GM18505 (cell line): Measurements from ENCODE around the gene TPH2.
A peak's percentile ranks its signal among the peaks of the same experiment; 100 is the strongest.

Experiments
- ATAC-seq: cut with Tn5 transposase; IDR thresholded peaks from one replicate; pipeline ENCODE4 v1.9.1; 2021; ENCODE audit not compliant: unreplicated experiment
- POLR2A ChIP-seq: IDR thresholded peaks from 4 replicates; pipeline ENCODE4 v1.6.1; 2011; ENCODE audit warnings: borderline replicate concordance; ENCODE audit not compliant: insufficient read depth, insufficient read length; ENCODE audit errors: extremely low read depth

The TPH2 gene

DNA sequence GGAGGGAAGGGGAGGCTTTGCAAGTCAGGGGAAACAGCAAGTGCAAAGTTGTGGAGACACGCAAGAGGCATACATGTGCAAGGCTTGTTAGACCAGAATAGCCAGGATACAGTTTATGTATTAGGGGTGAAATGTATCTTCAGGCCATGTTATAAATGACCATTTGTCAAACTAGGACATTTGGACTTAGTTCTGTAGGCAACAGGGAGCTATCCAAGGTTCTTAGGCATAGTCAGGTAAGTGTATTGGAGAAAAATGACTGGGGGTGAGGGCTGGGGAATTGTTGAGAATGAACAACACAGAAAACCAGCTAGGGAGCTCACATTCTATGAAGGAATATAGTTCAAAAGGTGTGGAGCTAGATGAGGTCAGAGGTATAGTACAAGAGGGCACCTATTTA, 42.5 kb downstream of the TPH2 start:
- no peak for TF ChIP-seq POLR2A
- no peak for ATAC-seq

DNA sequence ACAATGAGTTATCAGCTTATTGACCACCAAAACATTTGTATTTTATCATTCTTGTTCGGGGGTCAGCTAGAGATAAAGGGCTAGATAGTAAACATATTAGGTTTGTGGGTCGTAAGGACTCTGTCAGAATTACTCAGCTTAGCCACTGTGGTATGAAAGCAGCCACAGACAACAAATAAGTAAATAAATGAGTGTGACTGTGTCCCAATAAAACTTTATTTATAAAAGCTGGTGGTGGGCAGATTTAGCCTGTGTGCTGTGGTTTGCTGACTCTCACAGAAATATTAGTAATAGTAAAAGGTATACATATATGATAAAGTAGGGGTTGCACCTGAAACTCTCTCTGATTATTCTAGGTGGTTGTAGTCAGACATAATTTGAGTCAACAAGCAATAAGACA, 56.1 kb downstream of the TPH2 start:
- ATAC-seq = no peak
- no peak for TF ChIP-seq POLR2A

DNA sequence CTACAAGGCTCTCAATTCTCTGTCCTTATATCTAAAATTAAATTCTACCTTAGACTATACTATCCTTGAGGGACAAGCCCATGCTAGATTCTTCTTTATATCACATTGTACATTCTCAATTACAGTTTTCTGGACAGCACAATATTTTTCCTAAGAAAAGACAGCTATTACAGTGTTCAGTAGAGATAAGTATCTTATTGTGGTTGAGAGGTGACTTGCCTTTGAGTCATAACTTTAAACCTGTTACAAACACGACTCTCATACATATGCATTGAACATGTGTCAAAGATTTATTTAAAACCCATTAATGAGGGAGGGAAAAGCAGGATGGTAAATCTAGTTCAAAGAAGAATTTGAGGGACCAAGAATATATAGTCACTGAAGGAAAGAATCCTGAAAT, 61.1 kb downstream of the TPH2 start:
- no peak for ATAC-seq
- no peak for TF ChIP-seq POLR2A

DNA sequence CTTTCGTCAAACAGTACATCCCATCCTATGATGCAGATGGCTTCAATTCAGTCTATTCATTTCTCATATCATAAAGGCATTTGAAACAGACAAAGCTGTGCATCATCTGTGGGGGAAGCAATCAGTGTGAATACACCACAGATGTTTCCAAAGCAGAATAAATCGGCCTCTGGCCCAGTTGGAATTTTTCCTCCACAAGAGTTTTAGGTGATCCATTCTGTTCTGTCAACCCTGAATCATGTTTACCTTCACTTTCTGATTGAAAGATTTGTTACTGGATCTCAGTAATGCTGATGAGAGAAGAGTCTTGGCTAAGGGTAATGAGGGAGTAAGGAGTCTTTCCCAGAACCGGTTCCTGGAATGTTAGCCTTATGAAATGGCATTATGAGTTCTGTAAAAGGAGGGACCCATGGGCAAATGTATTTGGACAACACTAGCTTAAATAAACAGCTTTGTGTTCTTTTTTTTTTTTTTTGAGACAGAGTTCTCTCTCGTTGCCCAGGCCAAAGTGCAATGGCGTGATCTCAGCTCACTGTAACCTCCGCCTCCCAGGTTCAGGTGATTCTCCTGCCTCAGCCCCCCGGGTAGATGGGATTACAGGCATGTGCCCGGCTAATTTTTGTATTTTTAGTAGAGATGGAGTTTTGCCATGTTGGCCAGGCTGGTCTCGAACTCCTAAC, 62.5 kb downstream of the TPH2 start:
- TF ChIP-seq POLR2A = no peak
- no peak for ATAC-seq

DNA sequence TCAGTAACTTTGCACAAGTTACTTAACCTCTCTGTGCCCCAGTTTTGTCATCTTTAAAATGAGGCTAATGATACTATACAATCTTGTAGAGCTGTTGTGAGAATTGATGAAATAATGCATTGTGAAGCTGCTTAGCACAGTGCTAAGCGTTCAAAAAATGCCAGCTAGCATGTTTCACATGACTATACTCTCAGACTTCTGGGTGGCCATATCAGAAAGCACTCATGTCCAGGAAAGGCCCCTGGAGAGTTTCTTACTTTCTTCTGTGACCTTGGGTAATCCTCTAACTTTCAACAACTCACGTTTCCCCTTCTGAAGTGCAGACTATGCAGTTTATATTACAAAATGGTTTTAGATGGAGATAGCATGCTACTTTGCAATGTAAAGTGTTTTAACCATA, 68.1 kb downstream of the TPH2 start:
- no peak for TF ChIP-seq POLR2A
- ATAC-seq = no peak

DNA sequence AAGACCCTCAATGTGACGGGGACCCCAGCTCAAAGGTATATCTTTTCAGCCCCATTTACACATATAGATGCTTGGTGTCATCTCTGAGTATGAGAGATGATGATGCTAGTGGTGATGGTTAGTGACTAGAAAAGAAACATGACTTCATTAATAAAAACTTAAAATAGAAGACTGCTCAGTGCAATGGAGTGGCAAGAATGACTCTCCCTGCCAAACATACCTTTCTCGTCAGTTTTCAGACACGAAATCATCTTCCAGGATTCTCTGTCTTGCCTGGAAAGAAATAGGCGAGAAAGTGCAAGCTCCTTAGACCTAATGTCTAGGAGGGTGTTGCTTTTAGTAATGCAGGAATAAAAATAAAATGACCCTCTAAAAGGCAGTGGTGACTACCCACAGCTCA, 71.7 kb downstream of the TPH2 start:
- no peak for TF ChIP-seq POLR2A
- ATAC-seq = no peak

DNA sequence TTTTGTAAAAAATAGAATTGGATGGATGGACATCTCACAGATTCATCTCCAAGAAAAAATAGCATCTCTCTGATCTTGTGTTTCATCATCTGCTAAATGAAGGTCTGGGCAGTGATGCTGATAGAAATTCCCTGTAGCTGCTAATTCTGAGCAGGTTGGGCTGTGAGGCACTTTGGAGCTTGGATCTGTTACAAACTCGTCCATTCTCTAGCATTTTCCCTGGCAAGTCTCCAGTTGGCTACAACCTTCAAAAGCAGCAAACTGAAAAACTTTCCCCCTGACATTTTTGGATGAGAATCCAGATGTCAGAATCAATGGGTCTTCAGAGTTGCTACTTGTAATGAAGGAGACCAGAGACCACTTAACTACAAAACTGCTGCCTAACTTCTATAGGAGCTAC, 72.7 kb downstream of the TPH2 start:
- no peak for ATAC-seq
- TF ChIP-seq POLR2A = no peak

DNA sequence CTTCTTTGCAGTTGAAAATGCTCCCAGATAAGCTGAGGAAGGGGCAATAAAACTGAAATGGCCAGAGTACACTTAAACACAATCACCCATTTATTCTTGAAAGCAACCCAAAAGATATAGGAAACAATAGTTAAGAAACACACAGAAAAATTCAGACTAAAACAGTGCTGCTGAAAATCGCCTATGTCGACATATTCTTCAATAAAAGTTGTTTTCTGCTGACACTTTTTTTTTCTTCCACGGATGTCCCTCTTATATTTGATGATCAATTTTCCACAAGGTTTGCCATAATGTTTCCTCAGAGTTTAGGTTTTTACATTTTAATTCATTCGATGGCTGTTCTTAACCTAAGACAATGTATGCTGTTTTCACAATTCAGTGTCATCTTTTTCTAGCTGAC, 74.2 kb downstream of the TPH2 start:
- TF ChIP-seq POLR2A = no peak
- ATAC-seq = no peak

DNA sequence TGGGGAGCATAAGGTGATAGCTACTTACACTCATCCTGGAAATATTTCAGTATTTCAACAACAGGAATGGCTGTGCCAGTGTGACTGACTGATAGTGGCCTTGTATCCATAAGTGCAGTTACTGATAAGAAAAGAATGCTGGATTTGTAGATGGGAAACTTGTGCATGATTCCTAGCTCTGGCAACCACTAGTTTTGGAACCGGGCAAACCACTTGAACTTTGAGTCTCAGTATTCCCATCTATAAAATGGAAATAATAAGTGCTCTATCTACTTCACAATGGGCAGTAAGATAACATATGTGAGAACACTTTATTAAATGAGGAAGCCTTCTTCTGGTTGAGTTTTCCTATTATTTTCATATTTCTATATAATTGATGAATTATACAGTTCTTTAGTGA, 77.2 kb downstream of the TPH2 start:
- ATAC-seq = no peak
- TF ChIP-seq POLR2A = no peak

DNA sequence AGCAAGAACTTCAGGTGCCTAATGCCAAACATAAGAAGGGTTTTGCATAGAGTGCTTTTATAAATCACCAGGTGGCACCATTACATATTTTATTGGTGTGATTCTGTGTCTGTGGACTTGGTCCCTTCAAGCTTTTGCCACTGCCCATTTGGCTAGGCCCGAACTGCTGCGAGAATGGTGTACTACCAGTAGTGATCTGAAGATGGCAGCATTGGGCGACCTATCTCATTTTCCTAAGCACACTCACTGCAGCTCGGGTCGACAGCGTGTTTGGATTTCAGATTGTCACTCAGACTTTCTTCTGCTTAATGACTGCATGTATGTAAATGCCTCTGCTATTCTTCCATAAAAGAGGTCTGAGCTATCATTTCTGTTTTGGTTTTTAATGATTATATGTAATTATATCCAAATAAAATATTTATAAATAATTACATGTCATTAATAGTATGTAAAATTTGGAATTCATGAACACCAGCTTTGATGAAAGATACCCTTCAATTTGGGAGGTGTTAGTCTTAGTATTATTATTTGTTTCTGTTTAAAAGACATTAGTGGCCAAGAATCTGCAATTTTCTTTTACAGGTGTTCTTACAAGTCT, 78.5 kb downstream of the TPH2 start:
- ATAC-seq = peak; percentile 97
- no peak for TF ChIP-seq POLR2A

DNA sequence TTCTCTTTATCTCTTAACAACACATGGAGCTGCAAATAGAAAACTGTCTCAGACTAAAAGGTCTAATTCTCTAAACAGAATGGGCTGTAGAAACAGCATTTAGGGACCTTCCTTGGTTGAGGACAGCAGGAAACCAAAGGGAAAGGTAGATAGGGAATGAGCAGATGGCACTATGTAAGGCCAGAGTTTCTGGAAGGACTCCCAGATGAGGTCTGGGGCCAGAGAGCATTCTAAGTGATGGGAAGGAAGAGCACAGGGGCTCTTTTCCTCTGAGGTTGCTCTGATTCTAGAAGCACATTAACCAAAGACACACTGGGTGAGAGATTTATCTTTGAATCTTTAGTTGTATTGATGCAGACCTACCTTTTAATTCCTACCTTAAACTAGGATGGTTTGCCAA, 79.4 kb downstream of the TPH2 start:
- no peak for ATAC-seq
- TF ChIP-seq POLR2A = no peak

DNA sequence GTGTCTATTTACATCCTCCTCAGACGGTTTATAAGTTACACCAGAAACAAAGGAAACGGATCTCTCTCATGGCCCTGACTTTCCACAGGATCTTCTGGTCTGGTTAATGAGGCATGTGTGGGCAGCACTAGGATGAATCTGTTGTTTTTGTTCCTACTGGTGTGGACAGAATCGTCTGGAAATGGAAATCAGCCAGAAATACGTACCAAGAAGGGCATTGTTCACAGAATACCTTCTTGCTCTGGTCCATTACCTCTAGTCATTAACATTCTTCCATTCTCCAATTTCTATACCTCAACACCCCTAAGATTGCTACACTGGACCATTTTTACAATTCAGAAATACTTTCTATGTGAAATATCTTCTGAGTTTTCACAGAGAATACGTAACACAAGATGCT, 86.0 kb downstream of the TPH2 start:
- ATAC-seq = no peak

DNA sequence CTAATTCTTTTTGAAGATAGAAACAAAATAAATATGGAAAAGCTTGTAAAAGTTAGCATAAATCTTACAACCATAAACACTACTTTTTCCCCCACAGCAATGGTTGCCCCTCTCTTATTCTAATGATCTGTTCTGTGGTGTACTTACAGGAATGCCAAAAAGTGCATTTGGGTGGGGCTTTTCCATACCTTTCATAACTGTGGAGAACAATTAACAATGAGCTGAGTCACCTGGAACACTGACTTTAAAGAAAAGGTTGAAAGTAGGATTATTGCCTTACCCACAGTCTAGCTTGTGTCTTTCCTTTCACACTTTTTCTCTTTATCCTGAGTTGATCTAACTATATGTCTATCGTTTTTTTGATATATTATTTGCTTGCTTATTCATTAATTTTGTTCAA, 86.9 kb downstream of the TPH2 start:
- ATAC-seq = no peak
- TF ChIP-seq POLR2A = no peak

More for the DNA sequence above, 86.0 kb downstream of the TPH2 start:
- TF ChIP-seq POLR2A = no peak

DNA sequence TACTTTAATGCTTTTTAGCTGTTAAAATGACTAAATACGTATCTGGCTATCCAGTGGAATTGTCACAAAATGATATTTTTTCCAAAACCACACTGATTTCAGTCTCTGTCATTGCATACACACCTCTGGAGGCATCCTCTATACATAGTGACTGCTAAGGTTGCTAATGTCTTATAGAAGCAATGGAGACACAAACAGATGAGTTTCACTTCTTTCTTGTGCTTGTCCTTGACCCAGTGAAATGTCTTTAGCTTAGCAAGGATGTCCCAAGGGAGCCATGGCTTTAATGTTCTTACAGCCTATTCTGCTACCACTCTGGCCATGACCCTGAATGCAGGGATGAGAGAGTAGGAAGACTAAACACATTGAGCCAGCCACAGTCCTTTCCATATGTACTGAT, 90.3 kb downstream of the TPH2 start:
- TF ChIP-seq POLR2A = no peak
- ATAC-seq = no peak
